ENCODE measurements around the gene CPNE7.

The CPNE7 gene

GRCh38 chr16:89636663-89637062 is 61.1 kb downstream of the CPNE7 start:
- no peak for TF ChIP-seq MAX (IDR thresholded peaks at IDR 0.05; ENCODE audit: low read depth, low read length)
- TF ChIP-seq MYC (IDR thresholded peaks at IDR 0.05; ENCODE audit: low read depth, low read length) = no peak
- TF ChIP-seq POLR2A (IDR thresholded peaks at IDR 0.05; ENCODE audit: extremely low read depth, insufficient read length) = no peak
- TF ChIP-seq, protein P1, sequence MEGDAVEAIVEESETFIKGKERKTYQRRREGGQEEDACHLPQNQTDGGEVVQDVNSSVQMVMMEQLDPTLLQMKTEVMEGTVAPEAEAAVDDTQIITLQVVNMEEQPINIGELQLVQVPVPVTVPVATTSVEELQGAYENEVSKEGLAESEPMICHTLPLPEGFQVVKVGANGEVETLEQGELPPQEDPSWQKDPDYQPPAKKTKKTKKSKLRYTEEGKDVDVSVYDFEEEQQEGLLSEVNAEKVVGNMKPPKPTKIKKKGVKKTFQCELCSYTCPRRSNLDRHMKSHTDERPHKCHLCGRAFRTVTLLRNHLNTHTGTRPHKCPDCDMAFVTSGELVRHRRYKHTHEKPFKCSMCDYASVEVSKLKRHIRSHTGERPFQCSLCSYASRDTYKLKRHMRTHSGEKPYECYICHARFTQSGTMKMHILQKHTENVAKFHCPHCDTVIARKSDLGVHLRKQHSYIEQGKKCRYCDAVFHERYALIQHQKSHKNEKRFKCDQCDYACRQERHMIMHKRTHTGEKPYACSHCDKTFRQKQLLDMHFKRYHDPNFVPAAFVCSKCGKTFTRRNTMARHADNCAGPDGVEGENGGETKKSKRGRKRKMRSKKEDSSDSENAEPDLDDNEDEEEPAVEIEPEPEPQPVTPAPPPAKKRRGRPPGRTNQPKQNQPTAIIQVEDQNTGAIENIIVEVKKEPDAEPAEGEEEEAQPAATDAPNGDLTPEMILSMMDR (IDR thresholded peaks at IDR 0.05; ENCODE audit: low read depth, low read length) = no peak
- DNase-seq (ENCODE audit: low read depth) = no peak
- H3K4me3 ChIP-seq (ENCODE audit: low read depth, low read length) = no peak overlapping the region

GRCh38 chr16:89637379-89637778 is 61.8 kb downstream of the CPNE7 start:
- DNase-seq (ENCODE audit: low read depth) = no peak
- H3K4me3 ChIP-seq (ENCODE audit: low read depth, low read length) = no peak overlapping the region
- TF ChIP-seq POLR2A (IDR thresholded peaks at IDR 0.05; ENCODE audit: extremely low read depth, insufficient read length) = no peak
- TF ChIP-seq MYC (IDR thresholded peaks at IDR 0.05; ENCODE audit: low read depth, low read length) = no peak
- TF ChIP-seq MAX (IDR thresholded peaks at IDR 0.05; ENCODE audit: low read depth, low read length) = no peak
- TF ChIP-seq, protein P1 (IDR thresholded peaks at IDR 0.05; ENCODE audit: low read depth, low read length) = no peak

DNA sequence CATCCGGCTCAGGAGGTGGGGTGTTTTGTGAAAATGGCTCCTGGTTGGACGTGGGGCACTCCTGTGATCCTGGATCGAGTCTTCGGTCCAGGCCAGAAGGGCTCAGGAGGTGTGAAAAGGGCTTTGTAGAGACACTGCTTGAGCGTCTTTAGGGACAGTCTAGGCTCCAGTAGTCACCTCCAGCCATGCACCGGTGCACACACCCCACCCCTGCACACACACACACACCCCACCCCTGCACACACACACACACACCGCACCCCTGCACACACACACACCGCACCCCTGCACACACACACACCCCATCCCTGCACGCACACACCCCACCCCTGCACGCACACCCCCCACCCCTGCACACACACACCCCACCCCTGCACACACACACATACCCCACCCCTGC is 62.9 kb downstream of the CPNE7 start:
- H3K4me3 ChIP-seq (ENCODE audit: low read depth, low read length) = no peak overlapping the region
- TF ChIP-seq, protein P1 (IDR thresholded peaks at IDR 0.05; ENCODE audit: low read depth, low read length) = no peak
- TF ChIP-seq MYC (IDR thresholded peaks at IDR 0.05; ENCODE audit: low read depth, low read length) (no peak), MAX (IDR thresholded peaks at IDR 0.05; ENCODE audit: low read depth, low read length) (no peak), POLR2A (IDR thresholded peaks at IDR 0.05; ENCODE audit: extremely low read depth, insufficient read length) (no peak)
- no peak for DNase-seq (ENCODE audit: low read depth)

GRCh38 chr16:89639385-89639784 is 63.8 kb downstream of the CPNE7 start:
- H3K4me3 ChIP-seq (ENCODE audit: low read depth, low read length) = no peak overlapping the region
- DNase-seq (ENCODE audit: low read depth) = no peak
- TF ChIP-seq MAX (IDR thresholded peaks at IDR 0.05; ENCODE audit: low read depth, low read length) = no peak
- TF ChIP-seq, protein P1 (IDR thresholded peaks at IDR 0.05; ENCODE audit: low read depth, low read length) = no peak
- TF ChIP-seq POLR2A (IDR thresholded peaks at IDR 0.05; ENCODE audit: extremely low read depth, insufficient read length) = no peak
- TF ChIP-seq MYC (IDR thresholded peaks at IDR 0.05; ENCODE audit: low read depth, low read length) = no peak

- no peak overlapping the region for H3K4me3 ChIP-seq (ENCODE audit: low read depth, low read length)
- TF ChIP-seq, protein P1 (IDR thresholded peaks at IDR 0.05; ENCODE audit: low read depth, low read length) = no peak
- TF ChIP-seq MYC (IDR thresholded peaks at IDR 0.05; ENCODE audit: low read depth, low read length) (no peak), MAX (IDR thresholded peaks at IDR 0.05; ENCODE audit: low read depth, low read length) (no peak), POLR2A (IDR thresholded peaks at IDR 0.05; ENCODE audit: extremely low read depth, insufficient read length) (no peak)
- no peak for DNase-seq (ENCODE audit: low read depth)
These were observed 66.0 kb downstream of the CPNE7 start for GRCh38 chr16:89641458-89642119.
